ENCODE measurements around the gene DCAF4L1.

The DCAF4L1 gene

DNA sequence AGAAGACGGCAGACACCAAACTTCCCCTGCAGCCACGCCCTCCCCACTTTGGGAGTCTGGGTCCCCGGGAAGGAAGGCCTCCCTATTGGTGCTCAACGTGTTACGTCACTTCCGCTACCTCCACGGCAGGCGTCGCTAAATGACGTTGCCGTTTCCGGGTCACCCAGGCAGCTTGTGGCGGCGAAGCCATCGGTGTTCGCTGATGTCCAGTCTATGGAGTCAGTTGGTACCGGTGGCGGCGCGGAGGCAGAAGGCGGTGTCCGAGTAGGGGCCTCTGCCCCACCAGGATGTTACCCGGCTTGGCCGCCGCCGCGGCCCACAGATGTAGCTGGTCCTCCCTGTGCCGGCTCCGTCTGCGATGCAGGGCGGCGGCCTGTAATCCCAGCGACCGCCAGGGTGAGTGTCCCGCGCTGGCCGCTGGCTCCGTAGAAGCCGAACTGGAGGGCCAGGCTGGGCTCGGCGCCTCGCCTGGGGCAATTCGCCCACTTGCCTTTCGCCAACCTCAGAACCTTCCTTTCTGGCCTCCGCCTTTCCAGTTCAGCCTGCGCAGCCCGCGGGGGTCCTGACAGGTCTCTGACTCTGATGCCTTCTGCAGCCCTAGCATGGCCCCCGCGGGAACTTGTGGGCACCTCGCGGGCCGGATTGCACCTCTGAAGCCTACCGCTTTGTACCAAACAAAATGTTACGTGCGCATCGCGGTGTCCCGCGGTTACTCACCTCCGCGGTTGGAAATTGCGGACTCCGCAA, 9.0 kb downstream of the DCAF4L1 start, which contains the start of gene SLC30A9:
Gene SLC30A9, plus strand, starts transcription at position 166 of the 747 bp plus-strand sequence. Its CDS starts 122 bp downstream, at position 288.
- peak; percentile 52 for DNase-seq

- no peak for DNase-seq
Measured at GRCh38 chr4:41991916-41992767, 10.6 kb downstream of the DCAF4L1 start.

DNA sequence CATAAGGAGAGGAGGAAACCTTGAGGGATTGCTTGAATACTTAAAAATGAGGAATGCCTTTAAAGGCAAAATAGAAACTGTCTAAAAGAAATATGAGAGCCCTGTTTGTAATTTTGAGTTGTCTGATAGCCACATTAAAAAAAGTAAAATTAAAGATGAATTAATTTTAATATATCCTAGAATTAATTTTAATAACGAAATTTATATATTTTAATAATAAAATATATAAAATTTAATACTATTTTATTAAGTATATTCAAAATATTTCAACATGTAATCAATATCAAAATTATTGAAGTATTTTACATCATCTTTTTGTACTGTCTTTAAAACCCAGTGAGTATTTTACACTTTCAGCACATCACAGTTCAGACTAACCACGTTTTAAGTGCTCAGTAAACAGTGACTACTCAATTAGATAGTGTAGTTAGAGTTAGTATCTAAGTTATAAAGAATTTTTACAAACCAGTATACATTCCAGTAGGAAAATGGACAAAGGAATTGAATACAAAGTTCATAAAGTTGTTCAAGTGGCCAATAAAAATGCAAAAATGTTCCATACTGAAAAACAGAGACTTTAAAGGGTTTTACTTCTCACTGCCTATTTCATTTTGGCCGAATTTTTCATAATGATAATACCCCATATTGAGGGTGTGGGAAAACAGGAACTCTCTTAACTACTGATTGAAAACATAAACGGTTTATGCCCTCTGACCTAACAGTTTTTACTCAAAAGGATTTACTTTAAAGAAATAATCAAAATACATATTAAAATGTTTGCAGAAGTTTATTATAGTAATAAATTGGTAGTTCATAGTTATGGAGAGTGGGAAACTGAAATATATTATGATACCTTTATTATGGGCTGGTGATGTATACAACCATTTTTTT, 11.7 kb downstream of the DCAF4L1 start:
- no peak for DNase-seq

- no peak for DNase-seq
Measured at GRCh38 chr4:41994461-41994985, 13.0 kb downstream of the DCAF4L1 start.

- no peak for DNase-seq
Measured at GRCh38 chr4:41998019-41998418, 16.5 kb downstream of the DCAF4L1 start.

GRCh38 chr4:41999321-41999720, 17.8 kb downstream of the DCAF4L1 start:
- DNase-seq: no peak

DNA sequence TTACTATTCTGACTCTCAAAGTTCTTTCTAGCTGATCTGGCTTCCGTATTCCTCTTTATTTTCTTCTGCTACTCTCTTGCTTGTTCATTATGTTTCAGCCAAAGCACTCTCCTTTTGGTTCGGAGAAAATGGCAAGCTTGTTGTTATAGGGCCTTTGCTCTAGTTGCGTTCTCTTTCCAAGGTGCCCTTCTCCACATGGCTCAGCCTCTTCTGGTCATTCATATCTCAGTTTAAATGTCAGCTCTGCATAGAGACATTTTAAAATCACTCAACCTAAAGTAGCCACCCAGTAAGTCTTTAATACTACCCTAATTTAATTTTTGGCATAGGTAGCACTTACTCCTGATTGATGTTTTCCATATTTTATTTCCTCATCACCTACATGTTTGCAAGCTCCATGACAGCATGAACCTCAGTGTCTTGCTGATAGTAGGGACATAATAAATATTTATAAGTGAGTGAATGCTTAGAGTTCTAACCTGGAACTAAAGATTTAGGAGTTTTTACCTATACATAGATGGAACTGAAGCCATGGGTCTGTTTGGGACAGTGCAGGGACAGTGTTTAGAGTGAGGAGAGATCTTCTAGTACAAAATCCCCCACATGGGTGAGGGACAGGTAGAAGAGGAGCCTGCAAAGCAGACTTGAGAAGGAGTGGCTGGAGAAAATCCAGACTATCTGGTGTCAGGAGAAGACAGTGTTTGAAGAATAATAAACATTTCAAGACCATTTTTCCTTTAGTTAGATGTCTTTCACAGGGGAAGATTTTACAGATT, 26.6 kb downstream of the DCAF4L1 start:
- DNase-seq: no peak

DNA sequence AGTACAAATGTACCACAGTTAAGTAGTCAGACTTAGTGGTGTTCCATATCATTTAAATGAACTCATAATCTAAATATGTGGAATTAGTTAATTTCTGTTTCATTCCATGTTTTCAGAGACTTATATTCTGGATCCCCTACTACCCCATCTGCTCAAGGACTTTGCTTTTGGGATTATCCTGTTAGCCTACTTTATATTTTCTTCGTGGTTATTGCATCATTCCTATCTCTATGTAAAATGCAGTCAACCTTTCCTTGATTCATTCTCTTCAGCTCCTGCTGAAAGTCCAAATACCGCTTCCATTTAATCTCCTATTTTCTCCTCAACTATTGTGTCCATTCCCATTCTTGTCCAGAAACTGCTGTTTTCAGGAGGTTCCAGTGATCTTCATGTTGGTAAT, 33.9 kb downstream of the DCAF4L1 start:
- no peak for DNase-seq

- DNase-seq: no peak
Measured at GRCh38 chr4:42018451-42018850, 36.9 kb downstream of the DCAF4L1 start.

Measured in NCI-H1417 treated with DMSO at 0.1 percent for 48 hours (cell line).